GM12878 (cell line): ENCODE results near the gene ATP6V1G2. TPM values are rescaled to one million over a fixed set of nuclear protein-coding genes. Genes with fewer than 3 reads are reported as not detected.

Experiments used
- ATF3 ChIP-seq: IDR thresholded peaks from 2 replicates; pipeline ENCODE4 v1.6.1; 2011; ENCODE audit warnings: low read depth, mild to moderate bottlenecking, low read length, moderate library complexity, borderline replicate concordance; ENCODE audit errors: extremely low read depth
- CBX3 ChIP-seq: fragments of 200-600 bp; sonication (generic); IDR thresholded peaks from 2 replicates; pipeline ENCODE4 v1.6.1; 2016; ENCODE audit warnings: low read depth, borderline replicate concordance
- CEBPB ChIP-seq, 2 experiments: fragments of 150-350 bp in 1 of 2; IDR thresholded peaks; 2 replicates each; pipeline ENCODE4 v1.6.1; 2012 to 2014; ENCODE audit warnings: low read depth in 2 of 2, low read length in 2 of 2, borderline replicate concordance in 1 of 2, inconsistent platforms in 1 of 2
- CREB1 ChIP-seq: IDR thresholded peaks from 2 replicates; pipeline ENCODE4 v1.6.1; 2012; ENCODE audit warnings: low read depth, mild to moderate bottlenecking, inconsistent platforms
- EED ChIP-seq: sonication (generic); IDR thresholded peaks from 2 replicates; pipeline ENCODE4 v1.6.1; 2016; ENCODE audit warnings: antibody characterized with exemption, low read depth
- FOXK2 ChIP-seq: fragments of 450-650 bp; IDR thresholded peaks from 2 replicates; pipeline ENCODE4 v1.6.1; 2017; ENCODE audit warnings: mild to moderate bottlenecking, moderate library complexity
- KLF5 ChIP-seq: fragments of 450-650 bp; IDR thresholded peaks from 2 replicates; pipeline ENCODE4 v1.6.1; 2014; ENCODE audit warnings: mild to moderate bottlenecking; ENCODE audit not compliant: partially characterized antibody
- MEF2B ChIP-seq: fragments of 450-650 bp; IDR thresholded peaks from 2 replicates; pipeline ENCODE4 v1.6.1; 2018; ENCODE audit warnings: mild to moderate bottlenecking, moderate library complexity; ENCODE audit not compliant: partially characterized antibody, poor library complexity, severe bottlenecking
- MXI1 ChIP-seq: fragments of 150-350 bp; IDR thresholded peaks from 2 replicates; pipeline ENCODE4 v1.6.1; 2011; ENCODE audit warnings: low read depth, mild to moderate bottlenecking, inconsistent platforms, low read length, improper control_type of control experiment
- NBN ChIP-seq: fragments of 450-650 bp; IDR thresholded peaks from 2 replicates; pipeline ENCODE4 v1.6.1; 2016
- PML ChIP-seq: IDR thresholded peaks from 2 replicates; pipeline ENCODE4 v1.6.1; 2012; ENCODE audit warnings: low read length, inconsistent platforms
- POLR2A ChIP-seq: IDR thresholded peaks from 2 replicates; pipeline ENCODE4 v1.6.1; 2011; ENCODE audit warnings: low read depth, mild to moderate bottlenecking, low read length
- RCOR1 ChIP-seq: conservative IDR thresholded peaks from 2 replicates; pipeline ENCODE4 v1.6.1; 2012; ENCODE audit warnings: low read depth, low read length, improper control_type of control experiment
- SIX5 ChIP-seq: IDR thresholded peaks from 2 replicates; pipeline ENCODE4 v1.6.1; 2011; ENCODE audit warnings: mild to moderate bottlenecking, low read depth, low read length, moderate library complexity; ENCODE audit not compliant: severe bottlenecking
- SMAD5 ChIP-seq: IDR thresholded peaks from 2 replicates; pipeline ENCODE4 v1.6.1; 2016; ENCODE audit warnings: antibody characterized with exemption, low read depth
- STAT3 ChIP-seq: IDR thresholded peaks from 2 replicates; pipeline ENCODE4 v1.6.1; 2011; ENCODE audit warnings: low read depth, low read length, improper control_type of control experiment
- TCF7 ChIP-seq: IDR thresholded peaks from 2 replicates; pipeline ENCODE4 v1.6.1; 2014; ENCODE audit warnings: antibody characterized with exemption, borderline replicate concordance
- YBX1 ChIP-seq: fragments of 450-650 bp; IDR thresholded peaks from 2 replicates; pipeline ENCODE4 v1.6.1; 2016; ENCODE audit warnings: antibody characterized with exemption
- ZNF592 ChIP-seq: fragments of 450-650 bp; IDR thresholded peaks from 2 replicates; pipeline ENCODE4 v1.6.1; 2017; ENCODE audit warnings: mild to moderate bottlenecking, moderate library complexity
- polyA plus RNA-seq, 11 experiments: library from polyadenylated mRNA; depleted of rRNA in 4 of 11; unstranded in 6 of 11; stranded (reverse) in 5 of 11; fragments of >200 nt; fragmentation: Nextera tagmentation in 4 of 11; fragmentation: Illumina TruSeq in 1 of 11; extraction: Ambion mirVana in 4 of 11; extraction: Trizol in 1 of 11; gene quantifications; 1 replicate in 1 of 11; 2 replicates in 10 of 11; pipeline versions ENCODE4 v1.2.1 to v1.2.3, GENCODE V29; 2011 to 2016; ENCODE audit warnings: inconsistent platforms in 2 of 11, missing spikeins in 2 of 11, low read depth in 1 of 11
- total RNA-seq, 4 experiments: library from RNA; depleted of rRNA in 3 of 4; stranded (reverse); fragments of >200 nt in 3 of 4; fragmentation: Illumina TruSeq in 1 of 4; extraction: Trizol in 1 of 4; gene quantifications; 2 replicates each; pipeline versions ENCODE4 v1.2.1 to v1.2.3, GENCODE V29; 2013 to 2021
- TF ChIP-seq, protein P1 (sequence below): fragments of 450-650 bp; IDR thresholded peaks from 2 replicates; pipeline ENCODE4 v1.6.1; 2016; ENCODE audit warnings: mild to moderate bottlenecking, moderate library complexity, borderline replicate concordance
- TF ChIP-seq, protein P2 (sequence below): IDR thresholded peaks from 2 replicates; pipeline ENCODE4 v1.6.1; 2011; ENCODE audit warnings: mild to moderate bottlenecking, low read depth, low read length, moderate library complexity; ENCODE audit not compliant: insufficient replicate concordance

The ATP6V1G2 gene
- total and polyA plus RNA-seq, 10 of the 15 experiments (the other 5 are each of a cell fraction or from before 2014, with no cell fraction given): 0.45 to 8.9 (median 2.8) TPM

GRCh38 chr6:31541658-31542521 is 4.5 kb downstream of the ATP6V1G2 start, which contains the start of gene DDX39B (continued):
- TF ChIP-seq, protein P1, sequence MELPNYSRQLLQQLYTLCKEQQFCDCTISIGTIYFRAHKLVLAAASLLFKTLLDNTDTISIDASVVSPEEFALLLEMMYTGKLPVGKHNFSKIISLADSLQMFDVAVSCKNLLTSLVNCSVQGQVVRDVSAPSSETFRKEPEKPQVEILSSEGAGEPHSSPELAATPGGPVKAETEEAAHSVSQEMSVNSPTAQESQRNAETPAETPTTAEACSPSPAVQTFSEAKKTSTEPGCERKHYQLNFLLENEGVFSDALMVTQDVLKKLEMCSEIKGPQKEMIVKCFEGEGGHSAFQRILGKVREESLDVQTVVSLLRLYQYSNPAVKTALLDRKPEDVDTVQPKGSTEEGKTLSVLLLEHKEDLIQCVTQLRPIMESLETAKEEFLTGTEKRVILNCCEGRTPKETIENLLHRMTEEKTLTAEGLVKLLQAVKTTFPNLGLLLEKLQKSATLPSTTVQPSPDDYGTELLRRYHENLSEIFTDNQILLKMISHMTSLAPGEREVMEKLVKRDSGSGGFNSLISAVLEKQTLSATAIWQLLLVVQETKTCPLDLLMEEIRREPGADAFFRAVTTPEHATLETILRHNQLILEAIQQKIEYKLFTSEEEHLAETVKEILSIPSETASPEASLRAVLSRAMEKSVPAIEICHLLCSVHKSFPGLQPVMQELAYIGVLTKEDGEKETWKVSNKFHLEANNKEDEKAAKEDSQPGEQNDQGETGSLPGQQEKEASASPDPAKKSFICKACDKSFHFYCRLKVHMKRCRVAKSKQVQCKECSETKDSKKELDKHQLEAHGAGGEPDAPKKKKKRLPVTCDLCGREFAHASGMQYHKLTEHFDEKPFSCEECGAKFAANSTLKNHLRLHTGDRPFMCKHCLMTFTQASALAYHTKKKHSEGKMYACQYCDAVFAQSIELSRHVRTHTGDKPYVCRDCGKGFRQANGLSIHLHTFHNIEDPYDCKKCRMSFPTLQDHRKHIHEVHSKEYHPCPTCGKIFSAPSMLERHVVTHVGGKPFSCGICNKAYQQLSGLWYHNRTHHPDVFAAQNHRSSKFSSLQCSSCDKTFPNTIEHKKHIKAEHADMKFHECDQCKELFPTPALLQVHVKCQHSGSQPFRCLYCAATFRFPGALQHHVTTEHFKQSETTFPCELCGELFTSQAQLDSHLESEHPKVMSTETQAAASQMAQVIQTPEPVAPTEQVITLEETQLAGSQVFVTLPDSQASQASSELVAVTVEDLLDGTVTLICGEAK: peak; percentile 90
- peak; percentile 77 for TF ChIP-seq FOXK2
- TF ChIP-seq MXI1: peak; percentile 55
- 0 out of 2 replicates have a peak, but pooled peaks have one; percentile 24 for TF ChIP-seq EED
- TF ChIP-seq TCF7: no peak
- TF ChIP-seq YBX1: no peak
- no peak for TF ChIP-seq CBX3
- peak; percentile 96 for TF ChIP-seq ZNF592
- TF ChIP-seq SMAD5: peak; percentile 93
- TF ChIP-seq RCOR1: peak; percentile 55; the same call in 1 of the 2 replicates
- TF ChIP-seq PML: peak; percentile 99
- TF ChIP-seq STAT3: no peak
- no peak for TF ChIP-seq SIX5
- peak; percentile 46 for TF ChIP-seq CREB1
- TF ChIP-seq, protein P2, sequence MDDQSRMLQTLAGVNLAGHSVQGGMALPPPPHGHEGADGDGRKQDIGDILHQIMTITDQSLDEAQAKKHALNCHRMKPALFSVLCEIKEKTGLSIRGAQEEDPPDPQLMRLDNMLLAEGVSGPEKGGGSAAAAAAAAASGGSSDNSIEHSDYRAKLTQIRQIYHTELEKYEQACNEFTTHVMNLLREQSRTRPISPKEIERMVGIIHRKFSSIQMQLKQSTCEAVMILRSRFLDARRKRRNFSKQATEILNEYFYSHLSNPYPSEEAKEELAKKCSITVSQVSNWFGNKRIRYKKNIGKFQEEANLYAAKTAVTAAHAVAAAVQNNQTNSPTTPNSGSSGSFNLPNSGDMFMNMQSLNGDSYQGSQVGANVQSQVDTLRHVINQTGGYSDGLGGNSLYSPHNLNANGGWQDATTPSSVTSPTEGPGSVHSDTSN: no peak
- peak; percentile 42 for TF ChIP-seq MEF2B
- peak; percentile 70 for TF ChIP-seq KLF5
- TF ChIP-seq POLR2A: peak; percentile 96
- TF ChIP-seq ATF3: peak; percentile 27; the same call in 1 of the 2 replicates
- no peak for TF ChIP-seq CEBPB (IDR thresholded peaks at IDR 0.05; ENCODE audit: borderline replicate concordance in 1 of 2, low read depth in 2 of 2, low read length in 2 of 2)
- TF ChIP-seq NBN: peak; percentile 97
